HG03196 (cell line): ENCODE data around the gene CENPP.

Experiments used
- ATAC-seq: cut with Tn5 transposase; IDR thresholded peaks from one replicate; pipeline ENCODE4 v1.9.1; 2021; ENCODE audit not compliant: unreplicated experiment

The CENPP gene

DNA sequence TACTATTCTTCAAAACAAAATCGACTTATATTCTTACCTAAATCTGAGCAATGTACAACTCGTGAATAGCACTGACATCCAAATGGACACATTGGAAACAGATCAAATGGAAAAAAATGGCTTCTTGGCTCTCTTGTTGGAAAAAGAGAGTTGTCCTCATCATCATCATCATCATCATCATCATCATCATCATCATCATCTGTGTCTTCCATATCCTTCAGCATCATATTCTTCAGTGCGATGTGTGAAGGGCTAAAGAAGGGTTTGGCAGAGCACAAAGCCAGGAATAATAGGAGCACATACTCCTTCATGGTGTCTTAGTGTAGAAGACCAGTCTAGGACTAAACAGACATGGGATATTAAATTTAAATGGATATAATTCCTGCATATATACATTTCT is 148.8 kb downstream of the CENPP start:
- no peak for ATAC-seq

DNA sequence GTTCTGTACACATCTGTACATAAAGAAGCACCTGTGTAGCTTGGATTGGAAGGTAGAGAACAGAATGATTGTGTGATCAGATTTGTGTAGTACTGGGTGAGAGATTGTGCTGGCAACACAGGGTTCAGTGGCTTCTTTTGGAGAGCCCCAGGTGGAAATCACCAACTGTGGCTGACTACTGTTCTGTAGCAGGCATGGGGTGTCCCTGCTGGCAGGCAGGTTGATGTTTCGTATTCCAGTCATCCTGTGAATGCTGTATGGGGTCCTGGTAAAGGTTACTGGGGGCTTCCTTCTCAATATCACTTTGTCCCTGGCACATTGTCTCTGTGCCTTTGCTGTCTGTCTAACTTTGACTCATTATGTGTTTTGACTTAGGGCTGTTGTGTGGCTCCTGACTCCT is 151.2 kb downstream of the CENPP start:
- no peak for ATAC-seq

DNA sequence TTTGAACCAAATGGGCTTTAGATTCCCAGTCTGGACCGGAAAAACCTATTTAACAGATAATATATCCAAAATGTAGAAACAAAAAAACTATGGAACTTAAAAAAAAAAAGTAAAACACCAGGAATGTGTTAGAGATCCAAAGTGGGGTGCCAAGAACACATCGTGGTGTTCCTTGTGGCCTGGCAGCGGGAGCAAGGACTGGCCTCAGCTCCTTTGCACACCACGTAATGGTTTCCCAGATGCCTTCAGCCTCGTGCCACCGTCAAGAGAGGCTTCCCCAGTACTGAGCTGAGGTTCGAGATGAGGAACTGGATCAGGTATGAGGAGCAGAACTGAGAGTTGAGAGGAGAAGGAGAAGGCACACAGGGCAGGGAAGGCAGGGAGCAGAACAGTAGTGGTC is 153.0 kb downstream of the CENPP start:
- ATAC-seq, result no peak

DNA sequence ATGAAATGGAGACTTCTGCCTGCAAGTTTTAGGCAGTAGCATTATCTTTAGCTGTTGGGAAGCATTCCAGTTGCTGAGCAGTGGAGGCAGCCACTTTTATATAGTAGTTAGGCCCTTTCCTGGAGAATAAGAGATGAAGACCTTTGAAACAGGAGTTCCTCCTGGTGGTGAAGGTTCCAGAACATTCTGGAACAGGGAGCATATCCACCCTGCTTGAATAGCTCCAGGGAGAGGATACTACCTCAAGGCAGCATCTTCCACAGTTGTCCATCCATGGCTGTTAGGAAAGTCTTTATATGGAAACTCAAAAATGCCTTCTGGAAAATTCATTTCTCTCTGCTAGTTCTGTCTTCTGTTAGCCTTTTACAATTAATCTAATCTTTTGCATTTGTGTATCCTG is 153.6 kb downstream of the CENPP start:
- no peak for ATAC-seq

DNA sequence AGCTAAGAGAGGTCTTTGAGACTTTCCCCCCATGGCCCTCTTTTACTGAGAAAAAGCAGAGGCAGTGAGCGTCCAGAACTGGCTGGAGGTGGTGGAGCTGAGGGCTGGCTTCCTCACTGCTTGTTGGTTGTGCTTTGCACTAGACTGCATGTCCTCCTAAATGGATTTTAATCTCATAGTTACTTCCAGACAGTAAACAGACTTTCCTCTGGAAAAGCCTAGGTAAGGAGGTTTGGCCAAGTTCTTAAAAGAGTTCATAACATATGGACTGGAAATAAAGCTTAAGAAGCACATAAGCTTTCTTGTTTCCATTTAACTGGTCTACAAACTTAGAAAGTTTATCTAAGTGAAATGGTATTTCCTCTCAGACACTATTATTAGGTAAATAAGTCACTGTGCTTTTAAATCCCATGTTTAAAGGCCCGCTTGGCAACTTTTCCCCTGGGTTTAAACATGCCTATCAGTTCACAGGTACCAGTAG is 154.6 kb downstream of the CENPP start:
- no peak for ATAC-seq

DNA sequence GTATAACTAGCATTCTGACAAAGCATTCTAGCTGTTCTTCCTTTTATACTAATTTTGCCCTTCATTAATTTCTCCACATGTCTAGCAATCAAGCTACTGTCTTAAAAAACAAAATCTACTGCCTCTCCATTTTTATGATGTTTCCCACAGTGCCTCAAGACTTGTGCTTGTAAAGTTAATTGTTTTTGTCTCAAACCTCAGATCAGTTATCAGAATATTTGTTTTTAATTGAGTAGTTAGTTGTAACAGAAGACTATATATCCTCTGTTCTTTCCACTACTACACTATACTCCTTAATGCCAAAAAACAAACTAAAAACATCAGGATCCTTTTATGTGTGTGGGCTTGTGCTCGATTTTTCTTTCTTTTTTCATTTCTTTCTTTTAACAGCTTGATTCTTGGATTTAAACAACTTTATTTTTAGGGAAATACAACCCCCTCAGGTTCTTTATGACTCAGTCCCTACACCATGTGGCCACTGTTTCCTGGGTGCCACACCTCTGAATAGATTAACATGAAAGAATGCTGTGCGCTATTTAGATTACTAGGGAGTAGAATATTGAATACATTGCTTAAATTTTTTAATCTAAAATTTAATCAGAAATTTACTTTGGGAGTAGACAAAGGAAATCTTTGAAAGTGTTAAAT is 155.4 kb downstream of the CENPP start:
- ATAC-seq, result no peak

DNA sequence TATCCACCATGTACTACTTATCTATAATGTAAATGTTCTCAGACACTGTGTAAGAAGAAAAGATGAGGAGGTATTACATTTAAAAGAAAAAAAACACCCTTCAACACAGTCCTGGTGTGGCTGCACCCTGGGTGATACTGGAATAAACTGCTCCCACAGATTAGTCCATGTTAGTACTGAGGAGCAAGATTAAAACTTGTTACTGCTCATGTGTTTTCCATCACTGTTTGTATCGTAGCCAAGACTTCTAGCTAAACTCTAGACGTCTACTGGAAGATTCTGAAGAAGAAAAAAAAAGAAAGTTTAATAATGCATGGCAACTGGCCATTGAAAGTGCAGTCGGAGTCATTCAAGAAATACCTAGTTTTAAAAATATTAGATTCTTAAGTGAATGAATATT is 156.6 kb downstream of the CENPP start, which contains the start of gene ASPN:
Gene ASPN (minus strand): TSS at position 178 of the 400 bp plus-strand sequence.
- ATAC-seq, result no peak

DNA sequence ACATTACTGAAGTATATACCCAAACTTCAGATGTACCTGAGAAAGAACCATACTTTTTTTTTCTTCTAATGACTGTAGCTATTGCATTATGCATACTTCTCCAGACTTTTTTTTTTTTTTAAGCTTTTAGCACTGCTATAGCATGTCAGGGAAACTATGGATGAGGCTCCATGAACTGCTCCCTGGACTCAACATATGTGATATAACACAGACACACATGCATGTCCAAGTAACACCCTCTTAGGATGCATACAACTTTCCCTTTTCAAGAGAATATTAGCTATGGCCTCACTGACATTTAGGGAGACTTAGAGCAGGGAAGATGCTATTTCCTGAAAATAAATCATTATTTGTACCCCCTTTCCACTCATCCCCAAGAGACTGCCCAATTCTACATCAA is 157.1 kb downstream of the CENPP start:
- no peak for ATAC-seq

DNA sequence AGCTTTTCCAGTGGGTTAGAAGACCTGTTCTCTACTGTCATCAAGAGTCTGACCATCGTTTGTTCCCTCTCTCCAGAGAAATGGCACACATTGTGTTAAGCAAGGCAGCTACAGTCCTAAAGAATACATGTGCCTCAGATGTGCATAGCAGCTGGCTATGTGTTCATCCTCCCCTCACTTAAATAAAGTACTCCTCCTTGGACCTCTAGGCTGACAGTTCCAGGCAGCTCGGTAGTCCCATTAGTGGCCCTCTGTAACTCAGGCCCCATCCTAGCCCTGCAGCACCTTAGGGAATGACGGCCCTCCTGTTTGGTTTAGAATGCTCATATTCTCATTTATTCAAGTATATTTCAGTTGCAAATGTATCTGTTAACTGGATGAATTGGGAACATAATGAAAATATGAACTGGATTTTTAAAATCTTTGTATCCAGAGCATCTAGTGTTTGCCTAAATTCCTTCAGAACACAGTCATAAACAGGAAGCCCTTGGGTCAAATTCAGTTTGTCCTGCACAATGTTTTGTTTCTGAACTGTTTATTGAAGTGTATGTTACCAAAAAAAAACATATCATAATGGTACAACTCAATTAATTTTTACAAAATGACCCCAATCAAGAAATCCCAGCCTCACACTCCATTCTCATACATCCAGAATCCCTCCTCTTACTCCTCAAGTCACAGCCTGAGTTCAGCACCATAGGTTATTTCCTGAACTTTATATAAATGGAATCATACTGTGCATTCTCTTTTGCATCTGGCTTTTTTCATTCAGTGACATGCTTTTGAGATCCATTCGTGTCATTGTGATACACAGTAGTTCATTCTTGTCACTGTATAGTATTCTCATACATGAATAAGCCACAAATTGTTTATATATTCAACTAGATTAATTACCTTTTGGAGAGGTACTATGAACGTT is 158.1 kb downstream of the CENPP start:
- no peak for ATAC-seq

DNA sequence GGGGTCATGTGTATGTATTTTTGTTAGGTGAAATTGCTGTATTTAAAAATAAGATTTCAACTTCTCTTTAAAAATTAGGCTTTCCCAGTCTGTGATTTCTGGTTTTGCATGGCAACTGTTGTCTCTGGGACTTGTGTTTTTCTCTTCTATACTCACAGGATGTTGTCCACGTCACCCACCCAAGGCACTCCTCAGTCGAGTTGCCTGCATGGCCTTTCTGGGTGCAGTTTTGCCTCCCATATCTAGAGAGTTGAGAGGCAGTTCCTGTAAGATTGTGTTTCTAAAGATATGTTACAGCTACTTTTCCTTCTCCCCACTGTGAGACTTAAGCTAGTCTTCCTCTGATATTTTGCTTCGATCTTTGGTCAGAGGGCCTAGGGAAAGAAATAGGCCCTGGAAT is 158.8 kb downstream of the CENPP start:
- no peak for ATAC-seq

DNA sequence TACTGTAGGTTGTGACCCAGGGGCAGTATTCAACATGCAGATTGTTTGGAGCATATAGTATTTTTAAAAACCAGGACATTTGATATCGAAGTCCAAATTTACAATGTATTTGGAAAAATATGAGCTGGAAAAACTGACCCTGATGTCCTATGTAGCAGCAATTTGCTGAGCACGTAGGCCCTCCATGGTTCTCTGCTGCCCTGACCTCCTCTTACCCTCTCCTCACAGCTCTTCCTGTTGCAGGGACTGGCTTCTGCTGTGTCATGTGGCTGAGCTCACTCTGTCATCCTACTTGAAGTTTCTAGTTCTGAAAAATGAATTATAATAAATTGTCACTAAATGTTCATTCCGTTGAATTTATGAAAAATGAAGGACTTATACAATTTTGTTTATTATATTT is 160.6 kb downstream of the CENPP start:
- no peak for ATAC-seq

DNA sequence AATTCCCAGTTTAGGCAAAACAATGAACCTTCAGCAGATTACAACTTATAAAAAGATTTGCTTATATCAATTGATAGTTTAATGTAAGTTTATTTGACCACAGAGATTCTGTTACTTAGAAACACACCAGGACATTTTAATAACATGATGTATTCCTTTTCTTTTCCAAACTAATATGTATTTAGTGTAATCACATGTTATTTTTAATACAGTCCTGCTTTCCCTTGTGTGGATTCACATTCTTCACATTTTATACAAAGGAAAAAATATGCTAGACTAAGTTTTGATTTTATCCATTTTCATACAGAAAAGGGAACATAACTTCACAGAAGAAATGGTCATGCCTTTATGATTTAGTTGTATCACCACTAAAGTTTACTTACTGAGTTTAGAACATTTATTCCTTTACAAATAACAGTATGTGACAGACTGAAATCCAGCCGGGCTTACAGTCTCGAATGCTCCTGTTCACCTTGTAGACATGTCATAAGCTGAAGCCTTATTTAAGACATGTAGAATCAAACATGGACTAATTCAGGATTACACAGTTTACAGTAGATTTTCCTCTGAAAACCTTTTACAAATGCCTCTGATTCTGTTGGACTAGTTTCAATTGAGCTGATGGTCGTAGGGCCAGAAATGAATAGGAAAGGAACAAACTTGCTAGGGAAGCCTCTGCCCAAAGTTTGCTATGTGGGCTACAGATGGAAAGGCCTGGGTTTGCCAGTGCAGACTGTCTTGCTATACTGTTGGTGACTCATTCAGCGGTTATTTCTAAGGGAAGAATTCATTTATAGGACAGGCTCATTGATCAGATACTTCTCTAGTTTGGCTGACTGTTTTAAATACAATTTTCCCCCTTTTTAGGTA is 163.2 kb downstream of the CENPP start:
- no peak for ATAC-seq

DNA sequence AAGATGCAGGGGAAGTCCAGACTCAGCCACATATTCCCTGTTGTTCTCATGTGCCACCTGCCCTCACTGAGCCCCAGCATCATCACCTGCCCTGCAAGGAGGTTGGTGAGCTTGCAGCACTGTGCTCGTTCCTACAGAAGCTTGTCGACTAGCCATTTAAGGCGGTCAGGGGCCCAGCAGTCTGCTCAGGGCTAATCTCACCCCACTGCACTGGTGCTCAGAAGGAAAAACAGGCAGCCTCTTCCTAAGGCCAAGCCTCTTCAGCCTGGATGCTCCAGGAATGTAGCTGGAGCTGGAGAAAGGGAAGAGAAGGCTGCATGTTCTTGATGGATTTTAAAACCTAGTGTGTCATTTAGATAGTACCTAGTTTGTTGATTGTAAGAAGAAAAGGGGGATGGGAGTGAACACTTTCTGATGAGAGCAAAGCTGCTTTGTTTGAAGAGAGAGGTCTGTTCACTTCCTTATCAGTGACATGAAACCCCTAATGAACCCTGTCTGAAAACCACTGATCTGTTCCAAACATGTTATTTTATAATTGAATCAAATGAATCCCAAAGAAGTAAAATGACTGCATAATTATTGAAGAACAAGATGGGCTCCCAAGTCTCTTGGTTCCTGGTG is 167.1 kb downstream of the CENPP start:
- ATAC-seq, result no peak

DNA sequence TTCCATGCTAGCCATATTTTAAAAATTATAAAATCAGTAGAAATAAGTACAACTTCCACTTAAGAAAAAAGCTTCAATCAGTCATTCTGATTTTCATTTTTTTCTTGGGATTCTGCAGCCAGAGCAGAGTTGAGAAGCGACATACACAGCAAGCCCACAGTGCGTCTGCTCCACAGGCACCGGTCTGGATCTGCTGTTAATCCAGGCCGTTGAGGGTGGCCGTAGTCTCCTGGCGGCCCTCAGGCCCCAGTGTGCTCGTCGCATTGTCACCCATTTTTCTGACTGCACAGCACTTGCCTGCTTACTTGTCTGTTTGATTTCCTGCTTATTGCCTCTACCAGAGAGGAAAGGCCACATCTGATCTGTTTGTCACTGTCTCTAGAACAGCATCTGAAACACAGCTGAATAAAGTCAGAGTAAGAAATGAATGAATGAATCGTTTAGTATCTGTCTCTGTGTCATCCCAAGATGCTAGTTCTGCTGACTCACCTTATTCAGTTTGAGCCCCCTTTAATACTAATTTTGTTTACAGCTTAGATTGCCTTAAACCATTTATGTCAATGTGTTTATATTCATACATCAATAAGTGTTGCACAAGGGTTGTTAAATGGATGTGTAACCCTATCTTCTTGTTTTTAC is 168.1 kb downstream of the CENPP start:
- ATAC-seq, result no peak

DNA sequence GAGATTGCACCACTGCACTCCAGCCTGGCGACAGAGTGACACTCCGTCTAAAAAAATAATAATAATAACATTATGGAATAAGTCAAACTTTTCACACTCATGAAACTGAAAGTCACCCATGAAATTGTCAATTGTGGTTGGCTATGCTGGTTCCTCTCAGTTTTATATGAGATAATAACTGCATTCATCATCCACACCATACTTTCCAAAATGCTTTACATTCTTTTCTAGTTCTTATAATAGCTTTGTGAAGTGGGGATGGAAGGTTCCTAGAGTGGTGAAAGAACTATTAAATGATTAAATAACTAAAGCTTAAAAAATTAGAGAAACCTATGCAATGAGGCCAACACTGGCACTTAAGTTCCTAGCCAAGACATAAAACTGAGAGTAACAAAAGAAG is 169.1 kb downstream of the CENPP start:
- ATAC-seq, result no peak

DNA sequence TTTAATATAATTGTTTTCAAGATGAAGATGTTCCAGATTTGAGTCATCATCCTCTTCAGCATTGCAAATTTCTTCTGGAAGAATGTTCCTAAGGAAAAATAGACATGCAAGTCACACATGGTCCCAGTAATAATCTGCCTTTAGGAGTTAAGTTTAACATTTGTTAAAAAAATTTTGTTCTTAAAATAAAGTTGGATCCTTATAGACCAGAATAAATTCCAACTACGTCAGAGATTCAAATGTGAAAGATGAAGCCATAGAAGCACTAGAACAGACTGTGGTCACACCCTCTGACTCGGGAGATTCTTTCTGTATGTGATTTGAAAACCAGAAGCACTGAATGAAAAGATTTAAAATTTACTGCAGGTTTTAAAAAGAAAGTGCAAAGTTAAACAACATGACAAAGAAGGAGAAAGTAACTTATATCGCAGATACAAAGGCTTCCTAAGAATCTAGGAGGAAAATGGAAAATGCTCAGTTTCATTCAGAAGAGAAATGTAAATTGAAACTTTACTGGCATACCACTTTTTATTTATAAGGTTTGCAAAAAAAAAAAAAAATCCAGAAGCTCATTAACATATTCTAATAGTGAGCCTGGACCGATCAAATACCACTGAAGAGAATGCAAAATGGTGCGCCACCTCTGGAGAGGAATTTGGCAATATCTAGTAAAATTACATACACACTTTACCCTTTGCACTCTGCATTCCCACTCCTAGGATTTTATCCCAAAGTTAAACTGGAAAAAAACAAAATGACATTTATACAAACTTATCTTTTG is 170.8 kb downstream of the CENPP start:
- no peak for ATAC-seq

DNA sequence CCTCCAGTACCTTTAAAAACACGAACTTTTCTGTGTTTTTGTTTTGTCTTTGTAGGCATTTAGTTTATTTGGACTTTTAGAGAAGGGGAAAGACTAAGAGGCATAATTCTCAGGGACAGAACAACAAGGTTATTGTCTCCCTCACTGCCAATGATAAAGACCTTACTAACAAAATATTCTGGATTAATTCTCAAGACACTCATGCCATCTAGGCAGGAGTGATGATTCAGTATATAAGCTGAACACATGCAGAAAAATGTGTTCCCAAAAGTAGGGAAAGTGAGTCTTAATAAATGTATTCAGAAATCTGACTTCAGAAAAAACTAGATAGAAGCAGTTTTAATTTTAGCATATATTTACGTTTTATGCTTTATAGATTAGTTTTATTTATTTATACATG is 173.9 kb downstream of the CENPP start:
- no peak for ATAC-seq

DNA sequence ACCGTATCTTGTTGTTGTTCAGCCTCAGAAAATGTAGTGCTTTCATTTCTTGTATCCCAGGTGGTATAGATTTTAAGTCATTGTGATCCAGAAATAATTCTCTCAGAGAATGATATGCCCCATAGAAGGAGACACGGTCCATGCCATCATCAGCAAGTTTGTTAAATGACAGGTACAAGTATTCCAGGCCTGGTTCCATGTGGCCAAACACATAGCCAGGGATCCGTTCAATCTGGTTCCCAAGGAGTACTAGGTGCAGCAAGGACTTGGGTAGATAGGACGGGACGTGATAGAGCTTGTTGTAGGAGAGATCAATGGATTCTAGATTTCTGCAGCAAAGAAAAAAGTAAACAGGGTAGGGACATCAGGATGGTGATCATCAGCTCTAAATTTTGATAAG is 175.0 kb downstream of the CENPP start:
- no peak for ATAC-seq

DNA sequence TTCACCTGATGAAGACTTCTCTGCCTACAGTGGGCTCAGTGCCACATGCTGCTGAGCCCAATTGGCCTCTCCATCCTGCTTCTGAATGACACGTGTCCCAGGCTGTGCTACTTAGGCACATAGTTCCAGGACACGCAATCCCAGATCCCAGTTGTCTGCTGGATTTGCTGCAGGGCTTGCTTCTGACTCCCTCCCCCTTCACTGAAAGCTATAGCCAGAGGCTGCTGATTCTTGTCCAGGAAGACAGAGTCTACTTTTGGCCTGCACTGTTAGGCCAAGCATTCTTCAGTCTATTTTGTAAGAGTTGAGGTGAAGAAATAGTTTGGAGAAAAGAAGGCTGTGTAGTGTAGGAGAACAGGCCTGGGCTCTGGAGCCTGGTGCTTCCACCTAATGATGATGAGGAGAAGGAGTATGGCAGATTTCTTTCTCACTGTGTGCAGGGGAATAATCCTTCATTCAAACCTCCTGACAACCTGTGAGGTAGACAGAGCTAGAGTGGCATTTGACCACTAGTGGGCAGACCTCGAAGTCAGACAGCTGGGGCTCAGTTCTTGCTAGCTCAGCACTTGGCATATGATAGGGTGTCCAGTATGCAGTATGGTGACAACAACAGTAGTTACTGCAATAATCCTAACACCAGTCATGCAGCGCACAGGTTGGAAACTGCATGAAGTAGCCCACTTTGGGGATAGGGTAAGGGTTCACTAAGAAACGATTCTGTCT is 176.1 kb downstream of the CENPP start:
- ATAC-seq, result no peak
